HepG2 (cell line): Measurements from ENCODE around the gene G6PC3. TPM values are rescaled to one million over a fixed set of nuclear protein-coding genes. Genes with fewer than 3 reads are reported as not detected.

Experiments
- NONO ChIP-seq, 2 experiments: fragments of 450-650 bp in 1 of 2; sonication (generic) in 1 of 2; formaldehyde crosslinking in 1 of 2; IDR thresholded peaks in 1 of 2; conservative IDR thresholded peaks in 1 of 2; 2 replicates each; pipeline versions ENCODE4 v1.6.1 to v1.8.0; 2017 to 2022; ENCODE audit warnings: mild to moderate bottlenecking in 1 of 2, missing genetic modification reagents in 1 of 2, moderate library complexity in 1 of 2
- PITX1 ChIP-seq: sonication (generic); formaldehyde crosslinking; IDR thresholded peaks from 2 replicates; pipeline ENCODE4 v1.5.1; 2020; ENCODE audit warnings: mild to moderate bottlenecking, missing genetic modification reagents
- RBM39 ChIP-seq: fragments of 200-400 bp; formaldehyde crosslinking; IDR thresholded peaks from one replicate; pipeline ENCODE4 v1.6.1; 2018; ENCODE audit warnings: antibody characterized with exemption, mild to moderate bottlenecking, low read depth, low read length; ENCODE audit not compliant: poor library complexity, severe bottlenecking
- RFX3 ChIP-seq: IDR thresholded peaks from 2 replicates; pipeline ENCODE4 v1.6.1; 2016; ENCODE audit warnings: missing biosample characterization, missing genetic modification reagents
- ZNF335 ChIP-seq: sonication (generic); formaldehyde crosslinking; IDR thresholded peaks from 2 replicates; pipeline ENCODE4 v1.4.0; 2020; ENCODE audit warnings: missing genetic modification reagents
- ZNF337 ChIP-seq: sonication (generic); formaldehyde crosslinking; IDR thresholded peaks from 2 replicates; pipeline ENCODE4 v1.5.1; 2020; ENCODE audit warnings: missing genetic modification reagents, low read depth, mild to moderate bottlenecking, borderline replicate concordance
- ZNF543 ChIP-seq: sonication (generic); formaldehyde crosslinking; IDR thresholded peaks from 2 replicates; pipeline ENCODE4 v1.4.0; 2020; ENCODE audit warnings: mild to moderate bottlenecking, missing genetic modification reagents
- polyA plus RNA-seq, 8 experiments: library from polyadenylated mRNA; depleted of rRNA in 3 of 8; stranded (reverse) in 7 of 8; unstranded in 1 of 8; fragments of >200 nt; fragmentation: Illumina TruSeq in 4 of 8; extraction: Trizol in 4 of 8; gene quantifications; 2 replicates each; pipeline versions ENCODE4 v1.2.1 to v1.2.3, GENCODE V29; 2011 to 2016; ENCODE audit warnings: low read depth in 4 of 8, missing spikeins in 1 of 8, mixed read lengths in 1 of 8; ENCODE audit not compliant: insufficient read depth in 1 of 8
- total RNA-seq, 5 experiments: library from RNA; depleted of rRNA; stranded (reverse); fragments of >200 nt; fragmentation: Illumina TruSeq; extraction: Trizol; gene quantifications; 2 replicates each; pipeline ENCODE4 v1.2.3, GENCODE V29; 2016; ENCODE audit warnings: low read depth in 1 of 5
- TF ChIP-seq, protein P1 (sequence below): sonication (generic); formaldehyde crosslinking; IDR thresholded peaks from 2 replicates; pipeline ENCODE4 v1.4.0; 2020; ENCODE audit warnings: missing genetic modification reagents
- TF ChIP-seq, protein P2 (sequence below): sonication (generic); formaldehyde crosslinking; IDR thresholded peaks from 2 replicates; pipeline ENCODE4 v1.4.0; 2020; ENCODE audit warnings: missing genetic modification reagents
- TF ChIP-seq, protein P3 (sequence below): sonication (generic); formaldehyde crosslinking; IDR thresholded peaks from 2 replicates; pipeline ENCODE4 v1.9.0; 2021; ENCODE audit warnings: mild to moderate bottlenecking, missing genetic modification reagents
- TF ChIP-seq, protein P4 (sequence below): sonication (generic); formaldehyde crosslinking; IDR thresholded peaks from 2 replicates; pipeline ENCODE4 v1.5.1; 2020; ENCODE audit warnings: mild to moderate bottlenecking, missing genetic modification reagents, moderate library complexity
- TF ChIP-seq, protein P5 (sequence below): sonication (generic); formaldehyde crosslinking; IDR thresholded peaks from 2 replicates; pipeline ENCODE4 v1.9.0; 2021; ENCODE audit warnings: missing genetic modification reagents, borderline replicate concordance

The G6PC3 gene
- total and polyA plus RNA-seq, 2 of the 13 experiments (the other 11 are each of a cell fraction or from before 2014, with no cell fraction given), result 38.5 to 75.8 TPM

DNA sequence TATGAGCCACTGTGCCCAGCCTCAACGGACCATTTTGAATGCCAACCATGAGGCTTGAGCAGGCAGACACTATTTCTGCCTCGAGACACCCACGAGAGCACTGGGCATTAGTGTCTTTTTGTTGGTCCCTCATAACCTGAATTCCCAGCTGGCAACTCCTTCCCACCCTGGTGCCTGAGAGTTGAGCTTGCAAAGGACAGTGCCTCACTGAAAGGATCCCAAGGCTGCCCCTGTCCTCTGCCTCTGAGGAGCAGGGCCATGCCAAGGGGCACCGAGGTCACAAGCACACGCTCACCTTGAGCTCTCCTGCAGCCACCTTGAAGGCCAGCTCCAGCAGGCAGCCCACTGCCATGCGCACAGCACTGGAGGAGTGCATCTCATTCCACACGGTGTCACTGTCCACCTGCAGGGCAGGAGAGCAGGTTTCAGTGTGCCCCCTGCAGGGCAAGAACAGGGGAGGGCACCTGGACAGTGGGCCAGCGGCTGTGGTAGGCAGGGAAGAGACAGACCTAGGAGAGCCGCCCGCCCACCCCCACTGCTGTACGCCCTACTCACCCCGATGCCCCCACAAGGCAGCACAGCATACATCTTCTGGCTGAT lies 12.8 kb downstream of the G6PC3 start (continued):
- TF ChIP-seq, protein P1, sequence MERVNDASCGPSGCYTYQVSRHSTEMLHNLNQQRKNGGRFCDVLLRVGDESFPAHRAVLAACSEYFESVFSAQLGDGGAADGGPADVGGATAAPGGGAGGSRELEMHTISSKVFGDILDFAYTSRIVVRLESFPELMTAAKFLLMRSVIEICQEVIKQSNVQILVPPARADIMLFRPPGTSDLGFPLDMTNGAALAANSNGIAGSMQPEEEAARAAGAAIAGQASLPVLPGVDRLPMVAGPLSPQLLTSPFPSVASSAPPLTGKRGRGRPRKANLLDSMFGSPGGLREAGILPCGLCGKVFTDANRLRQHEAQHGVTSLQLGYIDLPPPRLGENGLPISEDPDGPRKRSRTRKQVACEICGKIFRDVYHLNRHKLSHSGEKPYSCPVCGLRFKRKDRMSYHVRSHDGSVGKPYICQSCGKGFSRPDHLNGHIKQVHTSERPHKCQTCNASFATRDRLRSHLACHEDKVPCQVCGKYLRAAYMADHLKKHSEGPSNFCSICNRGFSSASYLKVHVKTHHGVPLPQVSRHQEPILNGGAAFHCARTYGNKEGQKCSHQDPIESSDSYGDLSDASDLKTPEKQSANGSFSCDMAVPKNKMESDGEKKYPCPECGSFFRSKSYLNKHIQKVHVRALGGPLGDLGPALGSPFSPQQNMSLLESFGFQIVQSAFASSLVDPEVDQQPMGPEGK (CRISPR knock-in tag), result peak; percentile 92
- TF ChIP-seq, protein P2, sequence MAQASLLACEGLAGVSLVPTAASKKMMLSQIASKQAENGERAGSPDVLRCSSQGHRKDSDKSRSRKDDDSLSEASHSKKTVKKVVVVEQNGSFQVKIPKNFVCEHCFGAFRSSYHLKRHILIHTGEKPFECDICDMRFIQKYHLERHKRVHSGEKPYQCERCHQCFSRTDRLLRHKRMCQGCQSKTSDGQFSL (CRISPR knock-in tag), result peak; percentile 80; the same call in 1 of the 2 replicates
- TF ChIP-seq, protein P3, sequence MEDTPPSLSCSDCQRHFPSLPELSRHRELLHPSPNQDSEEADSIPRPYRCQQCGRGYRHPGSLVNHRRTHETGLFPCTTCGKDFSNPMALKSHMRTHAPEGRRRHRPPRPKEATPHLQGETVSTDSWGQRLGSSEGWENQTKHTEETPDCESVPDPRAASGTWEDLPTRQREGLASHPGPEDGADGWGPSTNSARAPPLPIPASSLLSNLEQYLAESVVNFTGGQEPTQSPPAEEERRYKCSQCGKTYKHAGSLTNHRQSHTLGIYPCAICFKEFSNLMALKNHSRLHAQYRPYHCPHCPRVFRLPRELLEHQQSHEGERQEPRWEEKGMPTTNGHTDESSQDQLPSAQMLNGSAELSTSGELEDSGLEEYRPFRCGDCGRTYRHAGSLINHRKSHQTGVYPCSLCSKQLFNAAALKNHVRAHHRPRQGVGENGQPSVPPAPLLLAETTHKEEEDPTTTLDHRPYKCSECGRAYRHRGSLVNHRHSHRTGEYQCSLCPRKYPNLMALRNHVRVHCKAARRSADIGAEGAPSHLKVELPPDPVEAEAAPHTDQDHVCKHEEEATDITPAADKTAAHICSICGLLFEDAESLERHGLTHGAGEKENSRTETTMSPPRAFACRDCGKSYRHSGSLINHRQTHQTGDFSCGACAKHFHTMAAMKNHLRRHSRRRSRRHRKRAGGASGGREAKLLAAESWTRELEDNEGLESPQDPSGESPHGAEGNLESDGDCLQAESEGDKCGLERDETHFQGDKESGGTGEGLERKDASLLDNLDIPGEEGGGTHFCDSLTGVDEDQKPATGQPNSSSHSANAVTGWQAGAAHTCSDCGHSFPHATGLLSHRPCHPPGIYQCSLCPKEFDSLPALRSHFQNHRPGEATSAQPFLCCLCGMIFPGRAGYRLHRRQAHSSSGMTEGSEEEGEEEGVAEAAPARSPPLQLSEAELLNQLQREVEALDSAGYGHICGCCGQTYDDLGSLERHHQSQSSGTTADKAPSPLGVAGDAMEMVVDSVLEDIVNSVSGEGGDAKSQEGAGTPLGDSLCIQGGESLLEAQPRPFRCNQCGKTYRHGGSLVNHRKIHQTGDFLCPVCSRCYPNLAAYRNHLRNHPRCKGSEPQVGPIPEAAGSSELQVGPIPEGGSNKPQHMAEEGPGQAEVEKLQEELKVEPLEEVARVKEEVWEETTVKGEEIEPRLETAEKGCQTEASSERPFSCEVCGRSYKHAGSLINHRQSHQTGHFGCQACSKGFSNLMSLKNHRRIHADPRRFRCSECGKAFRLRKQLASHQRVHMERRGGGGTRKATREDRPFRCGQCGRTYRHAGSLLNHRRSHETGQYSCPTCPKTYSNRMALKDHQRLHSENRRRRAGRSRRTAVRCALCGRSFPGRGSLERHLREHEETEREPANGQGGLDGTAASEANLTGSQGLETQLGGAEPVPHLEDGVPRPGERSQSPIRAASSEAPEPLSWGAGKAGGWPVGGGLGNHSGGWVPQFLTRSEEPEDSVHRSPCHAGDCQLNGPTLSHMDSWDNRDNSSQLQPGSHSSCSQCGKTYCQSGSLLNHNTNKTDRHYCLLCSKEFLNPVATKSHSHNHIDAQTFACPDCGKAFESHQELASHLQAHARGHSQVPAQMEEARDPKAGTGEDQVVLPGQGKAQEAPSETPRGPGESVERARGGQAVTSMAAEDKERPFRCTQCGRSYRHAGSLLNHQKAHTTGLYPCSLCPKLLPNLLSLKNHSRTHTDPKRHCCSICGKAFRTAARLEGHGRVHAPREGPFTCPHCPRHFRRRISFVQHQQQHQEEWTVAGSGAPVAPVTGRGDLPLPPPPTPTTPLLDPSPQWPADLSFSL (CRISPR knock-in tag), result no peak
- no peak for TF ChIP-seq RBM39
- no peak for TF ChIP-seq RFX3
- TF ChIP-seq, protein P4, sequence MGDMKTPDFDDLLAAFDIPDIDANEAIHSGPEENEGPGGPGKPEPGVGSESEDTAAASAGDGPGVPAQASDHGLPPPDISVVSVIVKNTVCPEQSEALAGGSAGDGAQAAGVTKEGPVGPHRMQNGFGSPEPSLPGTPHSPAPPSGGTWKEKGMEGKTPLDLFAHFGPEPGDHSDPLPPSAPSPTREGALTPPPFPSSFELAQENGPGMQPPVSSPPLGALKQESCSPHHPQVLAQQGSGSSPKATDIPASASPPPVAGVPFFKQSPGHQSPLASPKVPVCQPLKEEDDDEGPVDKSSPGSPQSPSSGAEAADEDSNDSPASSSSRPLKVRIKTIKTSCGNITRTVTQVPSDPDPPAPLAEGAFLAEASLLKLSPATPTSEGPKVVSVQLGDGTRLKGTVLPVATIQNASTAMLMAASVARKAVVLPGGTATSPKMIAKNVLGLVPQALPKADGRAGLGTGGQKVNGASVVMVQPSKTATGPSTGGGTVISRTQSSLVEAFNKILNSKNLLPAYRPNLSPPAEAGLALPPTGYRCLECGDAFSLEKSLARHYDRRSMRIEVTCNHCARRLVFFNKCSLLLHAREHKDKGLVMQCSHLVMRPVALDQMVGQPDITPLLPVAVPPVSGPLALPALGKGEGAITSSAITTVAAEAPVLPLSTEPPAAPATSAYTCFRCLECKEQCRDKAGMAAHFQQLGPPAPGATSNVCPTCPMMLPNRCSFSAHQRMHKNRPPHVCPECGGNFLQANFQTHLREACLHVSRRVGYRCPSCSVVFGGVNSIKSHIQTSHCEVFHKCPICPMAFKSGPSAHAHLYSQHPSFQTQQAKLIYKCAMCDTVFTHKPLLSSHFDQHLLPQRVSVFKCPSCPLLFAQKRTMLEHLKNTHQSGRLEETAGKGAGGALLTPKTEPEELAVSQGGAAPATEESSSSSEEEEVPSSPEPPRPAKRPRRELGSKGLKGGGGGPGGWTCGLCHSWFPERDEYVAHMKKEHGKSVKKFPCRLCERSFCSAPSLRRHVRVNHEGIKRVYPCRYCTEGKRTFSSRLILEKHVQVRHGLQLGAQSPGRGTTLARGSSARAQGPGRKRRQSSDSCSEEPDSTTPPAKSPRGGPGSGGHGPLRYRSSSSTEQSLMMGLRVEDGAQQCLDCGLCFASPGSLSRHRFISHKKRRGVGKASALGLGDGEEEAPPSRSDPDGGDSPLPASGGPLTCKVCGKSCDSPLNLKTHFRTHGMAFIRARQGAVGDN (CRISPR knock-in tag), result peak; percentile 66
- no peak for TF ChIP-seq ZNF335 (CRISPR knock-in tag)
- peak; percentile 29; the same call in 1 of the 2 replicates for TF ChIP-seq ZNF543 (CRISPR knock-in tag)
- no peak for TF ChIP-seq NONO (IDR thresholded peaks at IDR 0.05)
- peak; percentile 81 for TF ChIP-seq NONO (CRISPR knock-in tag; conservative IDR thresholded peaks at IDR 0.05)
- TF ChIP-seq, protein P5, sequence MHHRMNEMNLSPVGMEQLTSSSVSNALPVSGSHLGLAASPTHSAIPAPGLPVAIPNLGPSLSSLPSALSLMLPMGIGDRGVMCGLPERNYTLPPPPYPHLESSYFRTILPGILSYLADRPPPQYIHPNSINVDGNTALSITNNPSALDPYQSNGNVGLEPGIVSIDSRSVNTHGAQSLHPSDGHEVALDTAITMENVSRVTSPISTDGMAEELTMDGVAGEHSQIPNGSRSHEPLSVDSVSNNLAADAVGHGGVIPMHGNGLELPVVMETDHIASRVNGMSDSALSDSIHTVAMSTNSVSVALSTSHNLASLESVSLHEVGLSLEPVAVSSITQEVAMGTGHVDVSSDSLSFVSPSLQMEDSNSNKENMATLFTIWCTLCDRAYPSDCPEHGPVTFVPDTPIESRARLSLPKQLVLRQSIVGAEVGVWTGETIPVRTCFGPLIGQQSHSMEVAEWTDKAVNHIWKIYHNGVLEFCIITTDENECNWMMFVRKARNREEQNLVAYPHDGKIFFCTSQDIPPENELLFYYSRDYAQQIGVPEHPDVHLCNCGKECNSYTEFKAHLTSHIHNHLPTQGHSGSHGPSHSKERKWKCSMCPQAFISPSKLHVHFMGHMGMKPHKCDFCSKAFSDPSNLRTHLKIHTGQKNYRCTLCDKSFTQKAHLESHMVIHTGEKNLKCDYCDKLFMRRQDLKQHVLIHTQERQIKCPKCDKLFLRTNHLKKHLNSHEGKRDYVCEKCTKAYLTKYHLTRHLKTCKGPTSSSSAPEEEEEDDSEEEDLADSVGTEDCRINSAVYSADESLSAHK (CRISPR knock-in tag), result 0 out of 2 replicates have a peak, but pooled peaks have one; percentile 61
- no peak for TF ChIP-seq PITX1 (CRISPR knock-in tag)
- TF ChIP-seq ZNF337 (CRISPR knock-in tag), result no peak
